ENCODE data around the gene TRDMT1. TPM values are rescaled to one million over a fixed set of nuclear protein-coding genes. Genes with fewer than 3 reads are reported as not detected.

The TRDMT1 gene
- total RNA-seq, 1 experiment from 2014 or later: 20.2 TPM

- no peak overlapping the region for H2BK120ac ChIP-seq (ENCODE audit: low read depth, low read length, poor library complexity, severe bottlenecking)
- no peak overlapping the region for H4K91ac ChIP-seq (ENCODE audit: insufficient read length, low read depth, low read length)
- H2AK5ac ChIP-seq (ENCODE audit: insufficient read length, low read length): no peak overlapping the region
- Mint-ChIP-seq H3K4me1 (no peaks in the 10 kb centered on the region), H3K36me3 (ENCODE audit: insufficient read depth in 1 of 3, low read depth in 3 of 3) (no peaks in the 10 kb centered on the region), H3K4me3 (no peak overlapping the region), H3K27me3 (ENCODE audit: low read depth) (no peaks in the 10 kb centered on the region), H3K9me3 (no peaks in the 10 kb centered on the region), H3K27ac (no peak overlapping the region)
- H3K79me2 ChIP-seq (ENCODE audit: insufficient read depth, low read length): no peaks in the 10 kb centered on the region
- no peak overlapping the region for H2AFZ ChIP-seq (ENCODE audit: low read length)
- H4K5ac ChIP-seq (ENCODE audit: insufficient read length, low read depth, low read length): no peak overlapping the region
- H3K9ac ChIP-seq (ENCODE audit: extremely low read depth, insufficient read length, low read length): no peak overlapping the region
- no peak overlapping the region for H2BK5ac ChIP-seq (ENCODE audit: insufficient read length, low read length)
- H4K20me1 ChIP-seq (ENCODE audit: control insufficient read depth, insufficient read depth, insufficient read length): no peaks in the 10 kb centered on the region
- no peaks in the 10 kb centered on the region for H3K23me2 ChIP-seq (ENCODE audit: insufficient read length, low read depth, low read length, poor library complexity, severe bottlenecking)
- H3K4me1 ChIP-seq (ENCODE audit: insufficient read depth, low read length): no peaks in the 10 kb centered on the region
- no peak overlapping the region for H3K18ac ChIP-seq (ENCODE audit: insufficient read length, low read depth, low read length)
- H4K8ac ChIP-seq (replicated peaks; ENCODE audit: insufficient read length, low read depth, low read length): no peak overlapping the region
- no peak overlapping the region for H2BK15ac ChIP-seq (ENCODE audit: low read depth, low read length)
- H3K23ac ChIP-seq (ENCODE audit: insufficient read length, low read depth, low read length): no peak overlapping the region
- no peak overlapping the region for H3K4me2 ChIP-seq (ENCODE audit: insufficient read depth, insufficient read length, low read length)
- no peak overlapping the region for H3K27ac ChIP-seq (ENCODE audit: insufficient read length, low read depth, low read length)
- no peak for TF ChIP-seq CTCF (conservative IDR thresholded peaks at IDR 0.05)
- no CpG with 5 or more reads among the region's 3 CpGs for WGBS (ENCODE audit: extremely low coverage, insufficient read length, low lambda C conversion rate)
- no peak overlapping the region for H2BK12ac ChIP-seq (ENCODE audit: insufficient read length, low read depth, low read length)
- H3K27me3 ChIP-seq (ENCODE audit: insufficient read depth, low read length): no peaks in the 10 kb centered on the region
- H3K4ac ChIP-seq (ENCODE audit: low read depth, low read length): no peak overlapping the region
- H3K56ac ChIP-seq (ENCODE audit: insufficient read length, low read depth, low read length): no peak overlapping the region
- H3K79me1 ChIP-seq (ENCODE audit: insufficient read depth, low read depth, low read length, poor library complexity, severe bottlenecking): no peaks in the 10 kb centered on the region
- no peak overlapping the region for H2BK20ac ChIP-seq (ENCODE audit: low read depth, low read length, poor library complexity, severe bottlenecking)
- no peaks in the 10 kb centered on the region for H3K9me3 ChIP-seq (ENCODE audit: control insufficient read depth, low read depth, low read length)
- H3T11ph ChIP-seq (ENCODE audit: low read length): no peak overlapping the region
- no peak overlapping the region for H3K14ac ChIP-seq (ENCODE audit: insufficient read depth, low read length)
- no peak for DNase-seq
Observed at GRCh38 chr10:17161775-17162174, 39.7 kb downstream of the TRDMT1 start.

Data from H9 (cell line).